HG02943 (cell line): ENCODE measurements around the gene GALK2.
"Not testable (repeated sequence)": the region's sequence is repeated elsewhere in the genome, so short reads cannot be mapped to it uniquely, and the experiment has no call there.

Experiments
- ATAC-seq: cut with Tn5 transposase; IDR thresholded peaks from one replicate; pipeline ENCODE4 v1.9.1; 2021; ENCODE audit warnings: mild to moderate bottlenecking, low read depth, moderate library complexity; ENCODE audit not compliant: unreplicated experiment

The GALK2 gene

GRCh38 chr15:49215768-49216739, 46.0 kb downstream of the GALK2 start:
- ATAC-seq, result peak; percentile 99

GRCh38 chr15:49223536-49224274, 53.7 kb downstream of the GALK2 start:
- no peak for ATAC-seq

DNA sequence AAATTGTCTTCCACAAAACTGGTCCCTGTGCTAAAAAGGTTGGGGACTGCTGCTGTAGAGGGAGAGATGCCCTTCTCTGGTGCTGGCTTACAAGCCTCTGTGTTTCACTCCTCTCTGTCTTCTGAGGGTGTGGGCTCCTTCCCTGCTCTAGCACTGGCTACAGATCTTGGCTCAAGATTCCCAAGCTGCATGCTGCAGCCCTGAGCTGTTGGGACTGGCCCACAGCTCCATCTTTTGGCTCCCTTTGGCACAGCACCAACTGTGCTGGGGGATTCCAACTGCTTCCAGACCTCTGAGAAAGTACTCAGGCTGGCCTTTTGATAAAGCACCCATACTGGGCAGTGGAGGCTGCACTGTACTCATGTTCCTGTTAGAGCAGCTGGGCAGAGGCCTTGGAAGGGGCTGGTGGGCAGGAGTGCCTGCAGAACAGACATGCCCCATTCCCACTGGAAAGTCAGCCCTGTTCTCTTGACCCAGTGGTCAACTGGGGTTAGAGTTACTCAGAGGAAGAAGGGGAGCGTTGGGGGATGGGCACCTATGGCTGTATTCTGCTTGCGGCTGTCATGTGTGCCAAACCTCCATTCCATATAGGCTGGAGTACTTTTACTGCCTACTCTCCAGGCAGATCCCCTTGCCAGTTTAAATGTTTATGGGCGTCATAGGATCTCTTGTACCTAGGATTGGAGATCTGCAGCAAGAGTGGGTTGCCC, 55.7 kb downstream of the GALK2 start:
- no peak for ATAC-seq

DNA sequence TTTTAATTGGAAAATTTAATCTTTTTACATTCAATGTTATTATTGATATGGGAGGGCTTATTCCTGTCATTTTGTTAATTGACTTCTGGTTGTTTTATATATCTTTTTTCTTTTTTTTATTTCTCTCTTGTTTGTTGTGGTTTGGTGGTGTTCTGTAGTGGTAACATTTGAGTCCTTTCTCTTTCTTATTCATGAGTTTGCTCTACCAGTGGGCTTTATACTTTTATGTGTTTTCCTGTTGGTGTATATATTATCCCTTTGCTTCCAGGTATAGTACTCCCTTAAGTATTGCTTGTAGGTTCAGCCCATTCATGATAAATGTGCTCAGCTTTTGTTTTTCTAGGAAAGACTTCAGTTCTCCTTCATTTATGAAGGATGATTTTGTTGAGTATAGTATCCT, 57.6 kb downstream of the GALK2 start:
- no peak for ATAC-seq

DNA sequence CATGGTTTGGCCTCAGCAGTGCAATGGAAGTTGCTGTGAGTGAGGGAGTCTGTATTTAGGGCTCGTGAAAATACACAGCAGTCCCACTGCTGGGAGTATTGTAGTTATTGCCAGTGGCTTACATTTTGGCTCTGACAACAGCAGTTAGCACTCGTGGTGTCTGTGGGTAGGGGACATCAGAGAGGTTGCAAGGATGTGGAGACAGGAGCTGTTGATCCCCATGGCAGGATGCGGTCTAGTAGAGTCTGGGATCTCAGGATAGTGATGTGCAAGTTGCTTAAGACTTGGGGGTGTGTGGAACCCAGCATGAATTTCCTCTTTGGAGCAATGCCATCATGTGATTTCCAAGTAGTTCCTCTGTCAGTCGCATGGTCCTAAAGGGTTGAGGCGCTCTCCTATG, 59.9 kb downstream of the GALK2 start:
- ATAC-seq, result no peak

GRCh38 chr15:49232236-49232806, 62.3 kb downstream of the GALK2 start:
- ATAC-seq, result no peak

DNA sequence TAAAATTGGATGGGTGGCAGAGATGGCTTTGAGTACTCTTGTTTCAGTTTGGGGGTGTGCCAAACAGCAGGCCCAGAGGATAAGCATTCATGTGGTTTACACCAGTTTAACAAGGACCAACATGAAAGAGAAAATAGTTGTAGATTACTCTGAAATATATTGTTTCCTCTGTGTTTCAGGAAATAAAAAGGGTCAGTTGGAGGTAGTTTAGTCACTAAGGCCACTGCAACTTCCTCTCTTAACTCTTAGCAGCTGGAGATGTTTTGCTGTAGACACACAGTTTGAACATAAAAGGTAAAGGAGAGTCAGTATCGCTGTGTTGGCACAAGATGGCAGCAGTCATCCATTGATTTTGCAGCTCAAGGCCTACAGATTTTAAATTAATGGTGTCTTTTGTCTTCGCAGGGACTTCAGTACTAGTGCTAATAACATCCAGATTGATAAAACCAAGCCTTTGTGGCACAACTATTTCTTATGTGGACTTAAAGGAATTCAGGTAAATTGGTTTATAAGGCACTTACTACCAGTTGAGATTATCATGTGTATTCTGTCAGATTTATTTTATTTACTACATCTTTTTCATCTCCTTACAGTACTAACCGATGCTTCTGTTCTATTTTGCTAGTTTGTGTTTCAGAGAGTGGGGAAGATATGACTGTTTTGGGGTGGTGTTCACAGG, 65.5 kb downstream of the GALK2 start:
- ATAC-seq, result peak; percentile 93

DNA sequence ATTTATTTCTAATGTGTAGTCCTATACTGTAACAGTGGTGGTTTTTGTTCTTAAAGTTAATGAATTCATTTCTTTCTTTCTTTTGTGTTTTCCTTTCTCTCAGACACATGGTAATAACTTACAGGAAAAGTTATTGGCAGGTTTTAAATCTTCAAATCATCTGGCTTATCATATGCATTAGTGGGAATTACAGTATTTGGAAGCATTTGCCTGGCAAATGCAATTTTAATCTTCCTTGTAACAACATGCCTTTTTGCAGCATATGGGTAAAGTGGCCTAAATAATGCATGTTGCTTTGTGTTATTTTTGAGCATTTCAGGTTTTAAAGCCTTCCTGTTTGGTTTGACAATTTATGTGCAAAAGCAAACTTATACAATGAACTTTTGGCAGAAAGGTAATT, 66.8 kb downstream of the GALK2 start:
- no peak for ATAC-seq

DNA sequence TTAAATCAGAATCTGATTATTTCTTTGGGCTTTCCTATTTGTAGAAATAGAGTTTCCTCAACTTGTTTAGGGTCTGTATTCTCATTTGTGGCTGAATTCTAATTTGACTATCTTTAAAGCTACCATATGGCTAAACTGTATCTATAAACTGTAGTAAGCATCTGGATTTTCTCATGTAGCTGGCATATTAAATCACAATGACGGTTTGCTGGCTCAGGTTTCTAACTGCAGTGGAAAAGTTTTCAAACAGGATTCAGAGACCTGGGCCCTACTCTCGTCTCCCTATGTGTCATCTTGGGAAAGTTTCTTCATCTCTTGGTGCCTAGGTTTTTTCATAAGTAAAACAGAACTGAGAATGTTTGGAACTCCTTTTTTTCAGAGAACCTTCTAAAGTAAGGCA, 68.3 kb downstream of the GALK2 start:
- ATAC-seq, result no peak

DNA sequence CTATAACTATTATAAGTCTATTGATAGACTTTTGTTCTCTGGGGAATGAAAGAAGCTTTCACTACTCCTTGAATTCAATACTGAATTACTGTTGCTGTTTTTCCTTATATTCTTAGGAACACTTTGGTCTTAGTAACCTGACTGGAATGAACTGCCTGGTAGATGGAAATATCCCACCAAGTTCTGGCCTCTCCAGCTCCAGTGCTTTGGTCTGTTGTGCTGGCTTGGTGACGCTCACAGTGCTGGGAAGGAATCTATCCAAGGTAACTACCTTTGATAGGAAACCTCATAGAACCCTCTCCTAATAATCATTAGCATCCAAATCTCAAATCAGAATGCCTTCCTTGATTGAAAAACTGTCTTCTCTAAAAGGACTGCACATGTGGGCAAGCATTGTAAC, 69.1 kb downstream of the GALK2 start:
- ATAC-seq, result no peak

GRCh38 chr15:49242820-49243219, 72.8 kb downstream of the GALK2 start:
- no peak for ATAC-seq

- ATAC-seq, result no peak
Observed at GRCh38 chr15:49247556-49248110, 77.6 kb downstream of the GALK2 start.

GRCh38 chr15:49248291-49248690, 78.2 kb downstream of the GALK2 start:
- no peak for ATAC-seq

GRCh38 chr15:49255966-49256759, 86.1 kb downstream of the GALK2 start:
- no peak for ATAC-seq

DNA sequence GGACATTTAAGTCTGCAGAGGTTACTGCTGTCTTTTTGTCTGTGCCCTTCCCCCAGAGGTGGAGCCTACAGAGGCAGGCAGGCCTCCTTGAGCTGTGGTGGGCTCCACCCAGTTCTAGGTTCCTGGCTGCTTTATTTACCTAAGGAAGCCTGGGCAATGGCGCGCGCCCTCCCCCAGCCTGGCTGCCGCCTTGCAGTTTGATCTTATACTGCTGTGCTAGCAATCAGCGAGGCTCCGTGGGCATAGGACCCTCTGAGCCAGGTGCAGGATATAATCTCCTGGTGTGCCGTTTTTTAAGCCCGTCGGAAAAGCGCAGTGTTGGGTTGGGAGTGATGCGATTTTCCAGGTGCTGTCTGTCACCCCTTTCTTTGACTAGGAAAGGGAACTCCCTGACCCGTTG, 95.1 kb downstream of the GALK2 start:
- ATAC-seq, result not testable (repeated sequence)

DNA sequence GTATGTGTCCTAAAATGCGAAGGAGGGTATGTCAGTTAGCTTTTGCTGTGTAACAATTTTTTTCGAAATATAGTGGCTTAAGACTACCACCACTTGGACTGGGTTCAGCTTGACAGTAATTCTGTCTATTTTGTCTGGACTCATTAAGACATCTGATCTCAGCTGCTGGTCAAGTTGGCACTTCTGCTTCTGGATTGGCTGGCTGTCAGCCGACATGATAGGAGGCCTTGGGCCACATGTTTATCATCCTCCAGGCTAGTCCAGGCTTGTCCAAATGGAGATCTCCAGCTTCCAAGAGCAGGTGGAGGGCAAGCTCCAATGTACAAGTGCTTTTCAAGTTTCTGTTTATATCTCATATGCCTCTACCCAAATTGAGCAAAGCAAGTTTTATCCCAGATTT, 95.9 kb downstream of the GALK2 start:
- ATAC-seq, result no peak

DNA sequence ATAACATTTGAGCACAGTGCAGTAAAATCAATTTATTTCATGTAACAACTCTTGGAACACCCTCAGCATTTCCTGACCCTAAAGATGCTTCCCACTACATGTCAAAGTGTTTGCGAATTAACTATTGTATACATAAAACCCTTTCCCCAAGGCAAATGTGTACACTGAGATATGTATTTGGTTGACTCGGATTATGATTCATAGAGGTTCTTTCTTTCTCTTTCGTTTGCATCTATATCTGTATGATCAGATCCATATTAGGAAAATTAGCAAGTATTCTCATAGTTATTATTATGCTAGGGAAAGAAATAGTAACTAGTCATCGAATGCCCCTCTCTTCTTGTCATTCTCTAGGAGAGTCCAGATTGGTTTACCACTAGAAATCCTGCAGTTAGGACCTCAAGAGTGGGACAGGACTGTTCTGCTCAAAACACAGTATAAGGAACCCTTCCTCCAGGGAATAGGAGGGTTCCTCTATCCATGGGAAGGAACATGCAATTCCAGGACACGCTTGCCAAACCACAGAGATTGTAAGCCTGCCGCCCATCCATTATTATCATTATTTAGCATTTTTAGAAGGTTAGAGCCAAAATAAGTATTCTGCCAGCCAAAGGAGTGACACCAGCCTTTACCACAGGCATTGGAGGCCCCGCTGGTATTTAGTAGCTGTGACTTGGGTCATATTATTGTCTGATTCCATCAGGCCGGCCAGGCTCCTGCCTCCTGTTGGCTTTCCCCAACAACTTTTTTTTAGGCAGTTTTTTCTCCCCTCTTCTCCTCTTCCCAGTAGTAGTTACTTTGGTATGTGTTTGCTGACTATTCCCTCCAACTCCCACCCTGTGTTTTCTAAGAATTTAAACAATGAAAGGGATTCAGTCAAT, 100.7 kb downstream of the GALK2 start:
- no peak for ATAC-seq

GRCh38 chr15:49273734-49274318, 103.8 kb downstream of the GALK2 start:
- no peak for ATAC-seq
